Activated T-helper 1 cell treated with anti-CD3 and anti-CD28 coated beads, Interleukin-2, amount 50 U/mL, for 16 hours (primary cell): ENCODE results near the gene EFTUD2.
"Not testable (repeated sequence)": the region's sequence is repeated elsewhere in the genome, so short reads cannot be mapped to it uniquely, and the experiment has no call there.

Experiments used
- DNase-seq, 2 donors: peaks; one replicate each; pipeline ENCODE4 v3.0.0-alpha.2; 2020; ENCODE audit warnings: low read depth in 1 of 2, low spot score in 1 of 2

EFTUD2 gene

GRCh38 chr17:44850612-44851011 lies 48.6 kb downstream of the EFTUD2 start:
- no peak for DNase-seq

- no peak for DNase-seq
These were observed 49.2 kb downstream of the EFTUD2 start for GRCh38 chr17:44850025-44850424.

- DNase-seq, result no peak
These were observed 50.2 kb downstream of the EFTUD2 start for GRCh38 chr17:44848961-44849489.

GRCh38 chr17:44848257-44848795 lies 50.9 kb downstream of the EFTUD2 start:
- no peak for DNase-seq

GRCh38 chr17:44847586-44847985 lies 51.7 kb downstream of the EFTUD2 start, which contains the start of gene HIGD1B:
Gene HIGD1B, plus strand, starts transcription at chr17:44847883. Its CDS starts 270 bp downstream, at chr17:44848153.
- DNase-seq, result no peak

- DNase-seq, result no peak
These were observed 53.0 kb downstream of the EFTUD2 start for GRCh38 chr17:44846206-44846605.

GRCh38 chr17:44844390-44844830 lies 54.8 kb downstream of the EFTUD2 start:
- DNase-seq, result no peak

GRCh38 chr17:44842748-44843147 lies 56.5 kb downstream of the EFTUD2 start:
- no peak for DNase-seq

GRCh38 chr17:44840936-44841335 lies 58.3 kb downstream of the EFTUD2 start:
- no peak for DNase-seq

GRCh38 chr17:44840274-44840673 lies 59.0 kb downstream of the EFTUD2 start:
- no peak for DNase-seq

GRCh38 chr17:44837196-44837595 lies 62.0 kb downstream of the EFTUD2 start:
- no peak for DNase-seq

- DNase-seq, result no peak
These were observed 66.4 kb downstream of the EFTUD2 start for GRCh38 chr17:44832805-44833204.

- no peak for DNase-seq
These were observed 67.9 kb downstream of the EFTUD2 start for GRCh38 chr17:44831371-44831770.

- peak in 1 of 2 donors; percentile 1 for DNase-seq
These were observed 68.6 kb downstream of the EFTUD2 start for GRCh38 chr17:44830359-44831288.

- no peak for DNase-seq
These were observed 69.5 kb downstream of the EFTUD2 start, which contains the start of gene GJC1 for GRCh38 chr17:44829523-44830358. Gene GJC1, minus strand, starts transcription at chr17:44830287. Its CDS starts 24,470 bp downstream, at chr17:44805817.

- no peak for DNase-seq
These were observed 70.2 kb downstream of the EFTUD2 start for GRCh38 chr17:44828919-44829522.

- no peak for DNase-seq
These were observed 71.4 kb downstream of the EFTUD2 start for GRCh38 chr17:44827863-44828262.

GRCh38 chr17:44826123-44826790 lies 73.0 kb downstream of the EFTUD2 start:
- no peak for DNase-seq

- not testable (repeated sequence) for DNase-seq
These were observed 74.0 kb downstream of the EFTUD2 start for GRCh38 chr17:44825236-44825635.

- no peak for DNase-seq
These were observed 78.5 kb downstream of the EFTUD2 start for GRCh38 chr17:44820631-44821212.
